Chondrocyte (in vitro differentiated cells): ENCODE measurements around the gene ZNF580. TPM values are rescaled to one million over a fixed set of nuclear protein-coding genes. Genes with fewer than 3 reads are reported as not detected.

ENCODE experiments used
- DNase-seq: peaks from one replicate; pipeline ENCODE4 v3.0.0; 2021; ENCODE audit warnings: mixed read lengths, low spot score
- H3K27ac Mint-ChIP-seq: one replicate; pipeline ENCODE4 v1.8.0; 2021; ENCODE audit warnings: mild to moderate bottlenecking, moderate library complexity, mixed read lengths; ENCODE audit not compliant: unreplicated experiment
- H3K27me3 Mint-ChIP-seq: 2 replicates; pipeline ENCODE4 v1.8.0; 2021; ENCODE audit warnings: low read depth, mixed read lengths
- H3K36me3 Mint-ChIP-seq: 2 replicates; pipeline ENCODE4 v1.8.0; 2021; ENCODE audit warnings: low read depth, mixed read lengths
- H3K4me1 Mint-ChIP-seq: 2 replicates; pipeline ENCODE4 v1.8.0; 2021; ENCODE audit warnings: low read depth, mild to moderate bottlenecking, mixed read lengths
- H3K4me3 Mint-ChIP-seq: one replicate; pipeline ENCODE4 v1.8.0; 2021; ENCODE audit warnings: mild to moderate bottlenecking, moderate library complexity, mixed read lengths; ENCODE audit not compliant: unreplicated experiment
- H3K9me3 Mint-ChIP-seq: 2 replicates; pipeline ENCODE4 v1.8.0; 2021; ENCODE audit warnings: low read depth, mixed read lengths
- CTCF ChIP-seq: fragments of 200-600 bp; sonication (generic); IDR thresholded peaks from 2 replicates; pipeline ENCODE4 v1.5.0; 2021; ENCODE audit warnings: antibody characterized with exemption, mild to moderate bottlenecking, moderate library complexity
- long read RNA-seq: library from polyadenylated mRNA; stranded (forward); transcript quantifications from one replicate; pipeline ENCODE4 v2.0.0, GENCODE V29; 2021
- total RNA-seq: library from RNA; stranded (reverse); gene quantifications from 3 replicates; pipeline ENCODE4 v1.2.1, GENCODE V29; 2021

Gene ZNF580, protein sequence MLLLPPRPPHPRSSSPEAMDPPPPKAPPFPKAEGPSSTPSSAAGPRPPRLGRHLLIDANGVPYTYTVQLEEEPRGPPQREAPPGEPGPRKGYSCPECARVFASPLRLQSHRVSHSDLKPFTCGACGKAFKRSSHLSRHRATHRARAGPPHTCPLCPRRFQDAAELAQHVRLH
- total RNA-seq, result 42.3 to 59.8 TPM (median 45.0 TPM) in 3 replicates
- long read RNA-seq, transcript ZNF580-201 (2 exons, 1,261 nt), result major isoform, 47 of 52 reads
- long read RNA-seq, partial matches to known transcripts, result 0 of 52 reads
- long read RNA-seq, other reads (novel, unspliced or antisense), result 1 of 52 reads

GRCh38 chr19:55640577-55641425 is at the start of gene ZNF580:
Gene ZNF580 (plus strand): TSS chr19:55641002. CDS start chr19:55642509, 1,507 bp downstream.
- no peak for DNase-seq
- H3K27ac Mint-ChIP-seq, result peak within 1 kb of the TSS; percentile 94
- H3K36me3 Mint-ChIP-seq, result peaks cover 9% of the 10 kb centered on the region
- H3K4me3 Mint-ChIP-seq, result peak within 1 kb of the TSS; percentile 84
- peaks cover 68% of the 10 kb centered on the region for H3K4me1 Mint-ChIP-seq
- H3K9me3 Mint-ChIP-seq, result no peaks in the 10 kb centered on the region
- no peak for TF ChIP-seq CTCF
- no peaks in the 10 kb centered on the region for H3K27me3 Mint-ChIP-seq

DNA sequence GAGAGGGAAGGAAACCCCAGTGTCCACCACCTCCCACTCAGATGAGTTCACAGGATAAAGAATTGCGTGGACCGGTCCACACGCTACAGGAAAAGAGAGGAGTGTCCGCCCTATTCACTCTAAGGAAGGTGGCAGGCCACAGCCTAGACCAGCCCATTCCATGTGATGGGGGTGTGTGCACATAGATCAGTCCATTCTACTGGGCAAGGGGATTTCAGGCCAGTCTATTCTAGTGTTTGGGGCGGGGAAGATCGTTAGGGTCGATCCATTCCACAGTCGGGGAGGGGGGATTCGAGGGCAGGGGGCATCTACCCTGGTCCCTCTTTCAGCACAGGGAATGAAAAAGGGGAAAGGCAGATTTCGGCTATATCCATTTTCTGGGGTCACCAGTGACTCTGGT is 49.2 kb upstream of the ZNF580 start:
- Mint-ChIP-seq H3K9me3 (no peaks in the 10 kb centered on the region), H3K27me3 (no peaks in the 10 kb centered on the region), H3K27ac (no peak overlapping the region), H3K4me1 (peaks cover 10% of the 10 kb centered on the region), H3K36me3 (peaks cover 21% of the 10 kb centered on the region), H3K4me3 (no peak overlapping the region)
- DNase-seq, result no peak
- TF ChIP-seq CTCF, result no peak

DNA sequence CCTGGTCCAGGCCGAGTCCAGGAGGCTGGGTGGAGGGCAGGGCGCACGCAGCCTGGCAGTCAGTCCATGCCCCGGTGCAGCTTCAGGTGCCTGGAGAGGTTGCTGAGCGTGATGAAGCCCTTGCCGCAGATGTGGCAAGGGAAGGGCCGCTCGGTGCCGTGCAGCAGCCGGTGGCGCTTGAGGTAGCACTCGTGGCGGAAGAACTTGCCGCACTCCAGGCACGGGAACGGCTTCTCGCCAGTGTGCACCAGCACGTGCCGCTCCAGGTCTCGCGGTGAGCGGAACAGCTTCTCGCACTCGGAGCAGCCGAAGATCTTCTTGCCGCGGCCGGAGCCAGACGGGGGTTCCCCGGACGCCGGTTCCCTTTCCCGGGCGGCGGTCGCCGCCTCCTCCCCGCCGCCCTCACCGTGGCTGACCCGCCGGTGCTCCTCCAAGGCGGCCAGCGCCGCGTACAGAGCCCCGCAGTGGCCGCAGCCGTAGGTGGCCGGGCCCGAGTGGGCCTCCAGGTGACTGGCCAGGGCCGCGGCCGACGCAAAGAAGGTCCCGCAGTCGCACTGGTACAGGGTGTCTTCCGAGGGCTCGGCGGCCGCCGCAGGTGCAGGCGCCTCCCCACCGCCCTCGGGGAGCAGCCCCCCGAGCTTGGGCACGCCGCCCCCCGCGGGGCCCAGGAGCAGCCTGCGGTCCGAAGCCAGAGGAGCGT is 48.3 kb upstream of the ZNF580 start:
- no peak for DNase-seq
- Mint-ChIP-seq H3K36me3 (peaks cover 26% of the 10 kb centered on the region), H3K4me1 (peaks cover 4% of the 10 kb centered on the region), H3K27ac (no peak overlapping the region), H3K9me3 (no peaks in the 10 kb centered on the region), H3K27me3 (no peaks in the 10 kb centered on the region), H3K4me3 (no peak overlapping the region)
- TF ChIP-seq CTCF, result no peak

DNA sequence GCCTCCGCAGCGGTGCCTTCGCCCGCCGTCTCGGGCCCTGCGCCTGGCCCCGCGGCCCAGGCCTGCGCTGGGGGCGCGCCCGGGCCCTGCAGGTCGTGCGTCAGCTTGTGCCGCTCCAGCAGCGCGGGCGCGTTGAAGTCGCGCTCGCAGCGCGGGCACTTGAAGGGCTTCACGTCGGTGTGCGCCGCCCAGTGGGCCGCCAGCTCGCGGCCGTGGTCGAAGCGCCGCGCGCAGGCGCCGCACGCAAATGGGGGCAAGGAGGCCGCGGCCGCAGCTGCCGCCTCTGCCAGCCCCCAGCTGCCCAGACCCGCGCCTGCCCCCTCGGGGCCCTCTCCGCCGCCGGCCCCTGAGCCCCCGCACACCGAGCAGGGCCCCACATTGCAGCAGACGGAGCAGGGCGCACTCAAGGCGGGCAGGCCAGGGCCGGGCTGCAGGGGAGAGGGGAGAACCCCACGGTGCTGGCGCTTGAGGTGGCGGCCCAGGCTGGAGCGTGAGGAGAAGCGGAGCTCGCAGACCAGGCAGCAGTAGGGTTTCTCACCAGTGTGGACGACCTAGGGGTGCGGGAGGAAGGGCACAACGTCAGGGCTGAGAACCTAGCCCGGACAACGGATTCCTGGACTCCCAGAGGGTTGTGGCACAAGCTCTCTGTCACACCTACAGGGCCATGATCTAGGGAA is 47.6 kb upstream of the ZNF580 start:
- no peaks in the 10 kb centered on the region for H3K27me3 Mint-ChIP-seq
- no peak for DNase-seq
- H3K36me3 Mint-ChIP-seq, result peaks cover 26% of the 10 kb centered on the region
- H3K4me3 Mint-ChIP-seq, result no peak overlapping the region
- peaks cover 8% of the 10 kb centered on the region for H3K4me1 Mint-ChIP-seq
- H3K27ac Mint-ChIP-seq, result no peak overlapping the region
- H3K9me3 Mint-ChIP-seq, result no peaks in the 10 kb centered on the region
- no peak for TF ChIP-seq CTCF
